ENCODE measurements around the gene TRRAP.
"Not testable (repeated sequence)": the region's sequence is repeated elsewhere in the genome, so short reads cannot be mapped to it uniquely, and the experiment has no call there.

Gene TRRAP

DNA sequence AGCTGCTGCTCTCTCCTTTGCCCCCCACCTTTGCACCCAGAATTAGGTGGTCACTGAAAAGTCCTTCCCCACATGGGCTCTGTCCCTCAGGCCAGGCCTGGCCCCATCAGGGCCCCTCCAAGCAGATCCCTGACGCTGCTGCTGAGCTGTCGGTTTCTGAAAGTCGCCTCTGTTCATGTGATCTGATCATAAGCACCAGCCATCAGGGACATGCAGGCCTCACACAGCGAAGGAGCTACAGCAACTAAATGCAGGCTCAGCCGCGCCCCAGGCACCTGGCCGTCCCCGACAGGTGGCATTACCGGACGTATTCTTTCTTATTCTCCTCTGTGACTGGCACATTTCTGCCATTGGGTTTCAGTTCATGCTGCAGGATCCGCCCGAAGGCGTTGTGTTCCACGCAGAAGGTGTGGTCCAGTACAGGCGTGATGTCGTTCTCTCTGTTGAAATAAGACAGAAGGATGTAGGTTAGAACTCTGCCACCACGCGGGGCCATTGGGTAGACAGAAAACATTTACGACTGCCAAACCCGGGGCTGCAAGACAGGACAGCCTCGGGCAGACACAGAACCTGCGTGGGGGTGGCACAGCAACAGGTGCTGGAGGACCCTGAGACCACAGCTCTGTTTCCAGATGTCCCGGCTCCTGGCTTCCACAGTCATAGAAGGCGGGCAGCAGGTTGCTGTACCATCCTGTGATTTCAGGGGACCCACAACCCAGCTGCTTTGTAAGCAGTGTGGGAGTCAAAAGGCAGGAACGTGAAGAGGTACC is 159.9 kb downstream of the TRRAP start:
- Histone ChIP-seq H3K36me3 (peaks cover 47 to 91% (median 77%) of the 10 kb centered on the region in 3 donors), H3K27ac (peak overlapping the region; percentile 82 to 92), H3K27me3 (no peaks in the 10 kb centered on the region), H3K9me3 (no peaks in the 10 kb centered on the region), H3K4me1 (peaks cover 0 to 78% (median 39%) of the 10 kb centered on the region in 4 donors), H3K4me3 (no peak overlapping the region)
- DNase-seq, result no peak
- intact Hi-C loops (cut with DNase I; ENCODE audit: low total_unique reads), result loop anchor here (1.0 to 10.0 kb wide), 2 partner anchors 276 to 377 kb away; no protein-coding TSS in a partner anchor
- TF ChIP-seq, protein P1, sequence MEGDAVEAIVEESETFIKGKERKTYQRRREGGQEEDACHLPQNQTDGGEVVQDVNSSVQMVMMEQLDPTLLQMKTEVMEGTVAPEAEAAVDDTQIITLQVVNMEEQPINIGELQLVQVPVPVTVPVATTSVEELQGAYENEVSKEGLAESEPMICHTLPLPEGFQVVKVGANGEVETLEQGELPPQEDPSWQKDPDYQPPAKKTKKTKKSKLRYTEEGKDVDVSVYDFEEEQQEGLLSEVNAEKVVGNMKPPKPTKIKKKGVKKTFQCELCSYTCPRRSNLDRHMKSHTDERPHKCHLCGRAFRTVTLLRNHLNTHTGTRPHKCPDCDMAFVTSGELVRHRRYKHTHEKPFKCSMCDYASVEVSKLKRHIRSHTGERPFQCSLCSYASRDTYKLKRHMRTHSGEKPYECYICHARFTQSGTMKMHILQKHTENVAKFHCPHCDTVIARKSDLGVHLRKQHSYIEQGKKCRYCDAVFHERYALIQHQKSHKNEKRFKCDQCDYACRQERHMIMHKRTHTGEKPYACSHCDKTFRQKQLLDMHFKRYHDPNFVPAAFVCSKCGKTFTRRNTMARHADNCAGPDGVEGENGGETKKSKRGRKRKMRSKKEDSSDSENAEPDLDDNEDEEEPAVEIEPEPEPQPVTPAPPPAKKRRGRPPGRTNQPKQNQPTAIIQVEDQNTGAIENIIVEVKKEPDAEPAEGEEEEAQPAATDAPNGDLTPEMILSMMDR (IDR thresholded peaks at IDR 0.05), result no peak

GRCh38 chr7:99039384-99039891 is 161.1 kb downstream of the TRRAP start:
- TF ChIP-seq, protein P1 (IDR thresholded peaks at IDR 0.05), result no peak
- no peak for DNase-seq
- Histone ChIP-seq H3K27me3 (no peaks in the 10 kb centered on the region), H3K9me3 (no peaks in the 10 kb centered on the region), H3K27ac (peak overlapping the region; percentile 82 to 92), H3K36me3 (peaks cover 44 to 90% (median 76%) of the 10 kb centered on the region in 3 donors), H3K4me3 (no peak overlapping the region), H3K4me1 (peaks cover 0 to 72% (median 36%) of the 10 kb centered on the region in 4 donors)
- intact Hi-C loops (cut with DNase I; ENCODE audit: low total_unique reads), result loop anchor here (10.0 kb wide), 1 partner anchor 375 kb away; no protein-coding TSS in a partner anchor

GRCh38 chr7:99040104-99040958 is 162.0 kb downstream of the TRRAP start:
- H3K27ac ChIP-seq, result peak overlapping the region; percentile 82 to 92
- peaks cover 0 to 63% (median 35%) of the 10 kb centered on the region in 4 donors for H3K4me1 ChIP-seq
- H3K4me3 ChIP-seq, result no peak overlapping the region
- intact Hi-C loops (cut with DNase I; ENCODE audit: low total_unique reads), result loop anchor here (5.0 kb wide), 2 partner anchors 102 to 182 kb away; partner anchors contain the start of gene SMURF1
- no peaks in the 10 kb centered on the region for H3K27me3 ChIP-seq
- peak; percentile 78 to 94 for DNase-seq
- TF ChIP-seq, protein P1 (IDR thresholded peaks at IDR 0.05), result peak; percentile 69 to 92
- H3K36me3 ChIP-seq, result peaks cover 42 to 90% (median 75%) of the 10 kb centered on the region in 3 donors
- H3K9me3 ChIP-seq, result no peaks in the 10 kb centered on the region

- Histone ChIP-seq H3K27me3 (no peaks in the 10 kb centered on the region), H3K36me3 (peaks cover 38 to 90% (median 76%) of the 10 kb centered on the region in 3 donors), H3K4me3 (no peak overlapping the region), H3K27ac (peak overlapping the region; percentile 82 to 92), H3K9me3 (no peaks in the 10 kb centered on the region), H3K4me1 (peaks cover 0 to 53% (median 28%) of the 10 kb centered on the region in 4 donors)
- DNase-seq, result no peak
- intact Hi-C loops (cut with DNase I; ENCODE audit: low total_unique reads), result loop anchor here (5.0 kb wide), 2 partner anchors 101 to 181 kb away; partner anchors contain the start of gene SMURF1
- TF ChIP-seq, protein P1 (IDR thresholded peaks at IDR 0.05), result no peak
These were observed 163.2 kb downstream of the TRRAP start for GRCh38 chr7:99041526-99041925.

DNA sequence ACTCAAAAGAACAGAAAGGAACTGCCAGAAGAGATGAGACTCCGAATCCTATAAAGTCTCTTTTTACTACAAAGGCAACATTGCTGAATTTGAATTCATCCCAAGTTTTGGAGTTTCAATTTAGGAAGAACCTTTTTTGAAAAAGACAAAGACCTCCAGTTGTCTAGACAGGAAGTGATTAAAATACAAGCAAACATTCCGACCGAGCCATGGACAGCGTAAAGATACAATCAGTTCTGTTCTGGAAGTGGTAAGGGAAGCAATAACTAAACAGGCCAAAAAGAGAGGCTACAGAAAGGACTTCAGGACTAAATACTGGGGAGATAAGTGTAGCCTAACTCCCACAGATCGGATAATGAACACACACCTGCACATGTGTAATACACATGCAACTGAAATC is 164.6 kb downstream of the TRRAP start:
- Histone ChIP-seq H3K9me3 (no peaks in the 10 kb centered on the region), H3K36me3 (peaks cover 28 to 90% (median 75%) of the 10 kb centered on the region in 3 donors), H3K4me3 (no peak overlapping the region), H3K27ac (peak overlapping the region; percentile 82 to 92), H3K27me3 (no peaks in the 10 kb centered on the region), H3K4me1 (peaks cover 0 to 55% (median 20%) of the 10 kb centered on the region in 4 donors)
- TF ChIP-seq, protein P1 (IDR thresholded peaks at IDR 0.05), result no peak
- no peak for DNase-seq
- intact Hi-C loops (cut with DNase I; ENCODE audit: low total_unique reads), result loop anchor here (5.0 kb wide), 2 partner anchors 99 to 179 kb away; partner anchors contain the start of gene SMURF1

- H3K36me3 ChIP-seq, result peaks cover 26 to 90% (median 74%) of the 10 kb centered on the region in 3 donors
- H3K4me3 ChIP-seq, DNase-seq, H3K27me3 ChIP-seq, H3K9me3 ChIP-seq: not testable (repeated sequence)
- peaks cover 0 to 74% (median 22%) of the 10 kb centered on the region in 4 donors for H3K4me1 ChIP-seq
- H3K27ac ChIP-seq, result peak overlapping the region in 1 of 2 donors; percentile 92
- intact Hi-C loops (cut with DNase I; ENCODE audit: low total_unique reads), result loop anchor here (5.0 kb wide), 2 partner anchors 97 to 177 kb away; partner anchors contain the start of gene SMURF1
These were observed 166.5 kb downstream of the TRRAP start for GRCh38 chr7:99044858-99045257.

DNA sequence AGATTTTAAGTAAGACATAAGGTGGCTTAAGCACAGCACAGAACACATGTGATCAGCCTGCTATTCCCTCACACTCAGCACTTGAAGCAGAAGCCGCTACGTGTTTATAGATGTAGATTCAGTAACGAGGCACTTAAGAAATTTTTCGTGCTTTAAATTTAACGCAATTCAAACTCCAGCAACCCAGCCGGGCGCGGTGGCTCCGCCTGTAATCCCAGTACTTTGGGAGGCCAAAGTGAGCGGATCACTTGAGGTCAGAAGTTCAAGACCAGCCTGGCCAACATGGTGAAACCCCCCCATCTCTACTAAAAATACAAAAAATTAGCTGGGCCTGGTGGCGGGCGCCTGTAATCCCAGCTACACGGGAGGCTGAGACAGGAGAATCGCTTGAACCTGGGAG is 167.9 kb downstream of the TRRAP start:
- H3K9me3 ChIP-seq; intact Hi-C loops (cut with DNase I; ENCODE audit: low total_unique reads); DNase-seq; H3K4me3 ChIP-seq; H3K27me3 ChIP-seq: not testable (repeated sequence)
- H3K4me1 ChIP-seq, result peaks cover 0 to 65% (median 14%) of the 10 kb centered on the region in 4 donors
- H3K27ac ChIP-seq, result peak overlapping the region in 1 of 2 donors; percentile 62
- H3K36me3 ChIP-seq, result peaks cover 40 to 89% (median 82%) of the 10 kb centered on the region in 3 donors
